H1 (cell line): Measurements from ENCODE around the gene GOLGA1. TPM values are rescaled to one million over a fixed set of nuclear protein-coding genes. Genes with fewer than 3 reads are reported as not detected.
"Not testable (repeated sequence)": the region's sequence is repeated elsewhere in the genome, so short reads cannot be mapped to it uniquely, and the experiment has no call there.

Source experiments
- CTCF ChIA-PET: fragments of 300-600 bp; sonication (Branson Sonifier 250); formaldehyde crosslinking; loops from one replicate; lab custom pipeline; 2021; ENCODE audit not compliant: partially characterized antibody; lab: Charles Lee
- POLR2A ChIA-PET: fragments of 300-600 bp; sonication (Branson Sonifier 250); formaldehyde crosslinking; loops from one replicate; lab custom pipeline; 2021; ENCODE audit warnings: inconsistent platforms; ENCODE audit not compliant: partially characterized antibody; lab: Charles Lee
- DNase-seq, 2 experiments: peaks; one replicate each; pipeline versions ENCODE4 v3.0.0 to v3.0.0-alpha.2; 2010 to 2022; ENCODE audit warnings: low spot score in 2 of 2, low read depth in 1 of 2, mixed read lengths in 1 of 2
- FAIRE-seq: peaks from 2 replicates; lab custom pipeline; 2011; peaks lifted over from hg19 to GRCh38; lab: Jason Lieb, UNC
- H2AFZ ChIP-seq: 2 replicates; pipeline ENCODE4 v1.8.1; 2012; ENCODE audit warnings: low read length, inconsistent platforms
- H2AK5ac ChIP-seq: 2 replicates; pipeline ENCODE4 v1.6.1; 2013; ENCODE audit warnings: low read depth, low read length
- H2BK120ac ChIP-seq: replicated peaks from 2 replicates; pipeline ENCODE3; 2013; ENCODE audit warnings: low read depth, low read length, inconsistent platforms
- H2BK12ac ChIP-seq: 2 replicates; pipeline ENCODE4 v1.6.1; 2013; ENCODE audit warnings: low read depth, low read length
- H2BK15ac ChIP-seq: 2 replicates; pipeline ENCODE4 v1.6.1; 2013; ENCODE audit warnings: low read length
- H2BK20ac ChIP-seq: 2 replicates; pipeline ENCODE4 v1.6.1; 2013; ENCODE audit warnings: low read length
- H2BK5ac ChIP-seq: 2 replicates; pipeline ENCODE4 v1.6.1; 2013; ENCODE audit warnings: low read depth, low read length
- H3K14ac ChIP-seq: 2 replicates; pipeline ENCODE4 v1.6.1; 2013; ENCODE audit warnings: inconsistent platforms; ENCODE audit not compliant: insufficient read length
- H3K18ac ChIP-seq: 2 replicates; pipeline ENCODE4 v1.6.1; 2013; ENCODE audit warnings: low read length; ENCODE audit errors: extremely low read depth
- H3K23ac ChIP-seq: 2 replicates; pipeline ENCODE4 v1.6.1; 2013; ENCODE audit warnings: inconsistent platforms; ENCODE audit not compliant: insufficient read length
- H3K23me2 ChIP-seq: 2 replicates; pipeline ENCODE4 v1.6.1; 2013; ENCODE audit warnings: low read depth, low read length
- H3K27ac ChIP-seq: 2 replicates; pipeline ENCODE4 v1.6.1; 2011; ENCODE audit warnings: low read depth, low read length, inconsistent platforms
- H3K27me3 ChIP-seq, 4 experiments: replicated peaks in 1 of 4; 1 replicate in 1 of 4; 2 replicates in 3 of 4; pipeline versions ENCODE4 v1.6.1 to v1.8.1; 2011 to 2013; ENCODE audit warnings: low read length in 3 of 4, mild to moderate bottlenecking in 3 of 4, inconsistent platforms in 2 of 4, mixed read lengths in 2 of 4, moderate library complexity in 1 of 4; ENCODE audit not compliant: control insufficient read depth in 3 of 4, insufficient read depth in 3 of 4; ENCODE audit errors: extremely low read depth in 1 of 4
- H3K36me3 ChIP-seq, 4 experiments: 2 replicates each; pipeline versions ENCODE4 v1.6.1 to v1.8.1; 2011 to 2013; ENCODE audit warnings: mild to moderate bottlenecking in 4 of 4, low read length in 3 of 4, moderate library complexity in 2 of 4, control low read depth in 1 of 4, inconsistent platforms in 1 of 4; ENCODE audit not compliant: insufficient read depth in 4 of 4, control insufficient read depth in 2 of 4
- H3K4ac ChIP-seq: replicated peaks from 2 replicates; pipeline ENCODE3; 2013; ENCODE audit warnings: low read length, low read depth, mixed read lengths, inconsistent platforms; ENCODE audit not compliant: insufficient read length
- H3K4me1 ChIP-seq, 4 experiments: replicated peaks in 1 of 4; 1 replicate in 1 of 4; 2 replicates in 3 of 4; pipeline versions ENCODE4 v1.6.1 to v1.8.1; 2011 to 2013; ENCODE audit warnings: low read length in 3 of 4, inconsistent platforms in 2 of 4, mixed read lengths in 1 of 4; ENCODE audit not compliant: insufficient read depth in 4 of 4, control insufficient read depth in 3 of 4
- H3K4me2 ChIP-seq, 2 experiments: 2 replicates each; pipeline versions ENCODE4 v1.6.1 to v1.8.1; 2011 to 2013; ENCODE audit warnings: low read depth in 2 of 2, low read length in 2 of 2, control low read depth in 1 of 2, inconsistent platforms in 1 of 2, mild to moderate bottlenecking in 1 of 2; ENCODE audit not compliant: insufficient read depth in 1 of 2
- H3K4me3 ChIP-seq, 4 experiments: fragments of 200-600, 300-600 bp in 1 of 4; sonication (generic), shearing (Covaris generic), sonication (Bioruptor Twin) in 1 of 4; 2 replicates each; pipeline versions ENCODE4 v1.5.1 to v1.8.1; 2011 to 2016; ENCODE audit warnings: low read length in 4 of 4, low read depth in 3 of 4, control low read depth in 2 of 4, inconsistent platforms in 2 of 4, mild to moderate bottlenecking in 2 of 4, mixed read lengths in 1 of 4, moderate library complexity in 1 of 4; ENCODE audit not compliant: insufficient read depth in 2 of 4; ENCODE audit errors: extremely low read depth in 1 of 4
- H3K56ac ChIP-seq: replicated peaks from 2 replicates; pipeline ENCODE3; 2013; ENCODE audit warnings: low read depth, mild to moderate bottlenecking, mixed read lengths, low read length, inconsistent platforms; ENCODE audit not compliant: insufficient read length
- H3K79me1 ChIP-seq: 2 replicates; pipeline ENCODE4 v1.6.1; 2013; ENCODE audit warnings: low read depth, low read length, control low read depth
- H3K79me2 ChIP-seq, 2 experiments: 2 replicates each; pipeline versions ENCODE4 v1.6.1 to v1.8.1; 2012 to 2013; ENCODE audit warnings: low read length in 2 of 2, mild to moderate bottlenecking in 2 of 2, inconsistent platforms in 1 of 2; ENCODE audit not compliant: insufficient read depth in 2 of 2, control insufficient read depth in 1 of 2
- H3K9ac ChIP-seq, 4 experiments: replicated peaks in 1 of 4; 1 replicate in 1 of 4; 2 replicates in 3 of 4; pipeline versions ENCODE4 v1.6.1 to v1.8.1; 2011 to 2013; ENCODE audit warnings: low read depth in 3 of 4, low read length in 3 of 4, control low read depth in 2 of 4, mild to moderate bottlenecking in 2 of 4, moderate library complexity in 2 of 4, inconsistent platforms in 1 of 4; ENCODE audit errors: extremely low read depth in 1 of 4
- H3K9me3 ChIP-seq, 2 experiments: 2 replicates each; pipeline versions ENCODE4 v1.6.1 to v1.8.1; 2012 to 2013; ENCODE audit warnings: mild to moderate bottlenecking in 2 of 2, moderate library complexity in 2 of 2, control low read depth in 1 of 2, inconsistent platforms in 1 of 2, low read depth in 1 of 2, low read length in 1 of 2, mixed read lengths in 1 of 2; ENCODE audit not compliant: insufficient read depth in 2 of 2
- H4K20me1 ChIP-seq, 2 experiments: replicated peaks in 1 of 2; 2 replicates each; pipeline versions ENCODE3 to v1.8.1; 2011 to 2013; ENCODE audit warnings: inconsistent platforms in 2 of 2, low read length in 2 of 2, mild to moderate bottlenecking in 1 of 2; ENCODE audit not compliant: insufficient read depth in 2 of 2, control insufficient read depth in 1 of 2
- H4K5ac ChIP-seq: 2 replicates; pipeline ENCODE4 v1.6.1; 2013; ENCODE audit warnings: low read length, low read depth, mixed read lengths, inconsistent platforms; ENCODE audit not compliant: insufficient read length
- H4K8ac ChIP-seq: 2 replicates; pipeline ENCODE4 v1.8.0; 2013; ENCODE audit warnings: mild to moderate bottlenecking, moderate library complexity, low read length, inconsistent platforms; ENCODE audit not compliant: insufficient read depth; ENCODE audit errors: extremely low read depth
- H4K91ac ChIP-seq: replicated peaks from 2 replicates; pipeline ENCODE3; 2013; ENCODE audit warnings: low read length, mixed read lengths, inconsistent platforms; ENCODE audit not compliant: insufficient read length
- BACH1 ChIP-seq: IDR thresholded peaks from 2 replicates; pipeline ENCODE4 v1.6.1; 2012; ENCODE audit warnings: low read length, improper control_type of control experiment
- RFX5 ChIP-seq: IDR thresholded peaks from 2 replicates; pipeline ENCODE4 v1.6.1; 2011; ENCODE audit warnings: low read depth, low read length, improper control_type of control experiment, borderline replicate concordance
- WGBS, 2 experiments: shearing (Covaris generic) in 1 of 2; methylation state at CpG; one replicate each; pipeline versions ENCODE4 v1.1.6 to v1.1.7; 2013 to 2015; ENCODE audit warnings: low lambda C conversion rate in 2 of 2, mixed read lengths in 2 of 2, inconsistent platforms in 1 of 2, low coverage in 1 of 2, missing lambda C conversion rate in 1 of 2; ENCODE audit not compliant: insufficient replicate concordance in 2 of 2, insufficient coverage in 1 of 2, insufficient read length in 1 of 2; ENCODE audit errors: extremely low coverage in 1 of 2, missing lambda C conversion rate in 1 of 2; 5-methylcytosine and 5-hydroxymethylcytosine counted together
- polyA plus RNA-seq, 7 experiments: library from polyadenylated mRNA; depleted of rRNA in 3 of 7; stranded (reverse) in 5 of 7; unstranded in 2 of 7; fragments of >200 nt in 5 of 7; fragments of 200-250 nt in 2 of 7; gene quantifications; 1 replicate in 5 of 7; 2 replicates in 1 of 7; 4 replicates in 1 of 7; pipeline versions ENCODE4 v1.2.1 to v1.2.3, GENCODE V29; 2011 to 2013; ENCODE audit warnings: missing spikeins in 2 of 7, mixed read lengths in 2 of 7
- total RNA-seq: library from RNA; stranded (reverse); fragmentation: NEBNext Ultra II Directional; extraction: Animal tissue kit (Norgen Biotek cat#: 25700); gene quantifications from 2 replicates; pipeline ENCODE4 v1.2.1, GENCODE V29; 2021

GOLGA1 gene
- total and polyA plus RNA-seq, 2 of the 8 experiments (the other 6 are each of a cell fraction or from before 2014, with no cell fraction given) = 4.8 to 6.5 TPM

GRCh38 chr9:124928116-124928515 lies 12.8 kb downstream of the GOLGA1 start (continued):
- TF ChIP-seq RFX5 (no peak), BACH1 (no peak)
- TF ChIP-seq, all 59 proteins: peak for 0

GRCh38 chr9:124920394-124920793 lies 20.5 kb downstream of the GOLGA1 start:
- H3K27ac ChIP-seq, H3K9me3 ChIP-seq, H4K5ac ChIP-seq, H3K9ac ChIP-seq, H3K18ac ChIP-seq, H3K27me3 ChIP-seq, H3K4me1 ChIP-seq, H2BK12ac ChIP-seq, H2BK120ac ChIP-seq, H4K8ac ChIP-seq, H3K56ac ChIP-seq, H3K79me2 ChIP-seq, CTCF ChIA-PET, H2BK15ac ChIP-seq, H2AFZ ChIP-seq, H2BK5ac ChIP-seq, H3K4me3 ChIP-seq, FAIRE-seq, POLR2A ChIA-PET, H2AK5ac ChIP-seq, H4K91ac ChIP-seq, H3K23me2 ChIP-seq, H4K20me1 ChIP-seq, H3K79me1 ChIP-seq, H2BK20ac ChIP-seq, DNase-seq, H3K4ac ChIP-seq, H3K14ac ChIP-seq, H3K23ac ChIP-seq, H3K4me2 ChIP-seq: not testable (repeated sequence)
- WGBS, 2 experiments = 94% methylated on average over 6 of the region's 6 CpGs; no CpG with 5 or more reads in 1 of the 2 experiments
- peaks cover 0 to 21% (median 8%) of the 10 kb centered on the region in 4 experiments; a peak in 5 of 8 replicates for H3K36me3 ChIP-seq
